H1 (cell line): Measurements from ENCODE around the gene THAP4. TPM values are rescaled to one million over a fixed set of nuclear protein-coding genes. Genes with fewer than 3 reads are reported as not detected.

Experiments used
- CTCF ChIA-PET: fragments of 300-600 bp; sonication (Branson Sonifier 250); formaldehyde crosslinking; loops from one replicate; lab custom pipeline; 2021; ENCODE audit not compliant: partially characterized antibody; lab: Charles Lee
- POLR2A ChIA-PET: fragments of 300-600 bp; sonication (Branson Sonifier 250); formaldehyde crosslinking; loops from one replicate; lab custom pipeline; 2021; ENCODE audit warnings: inconsistent platforms; ENCODE audit not compliant: partially characterized antibody; lab: Charles Lee
- DNase-seq, 2 experiments: peaks; one replicate each; pipeline versions ENCODE4 v3.0.0 to v3.0.0-alpha.2; 2010 to 2022; ENCODE audit warnings: low spot score in 2 of 2, low read depth in 1 of 2, mixed read lengths in 1 of 2
- FAIRE-seq: peaks from 2 replicates; lab custom pipeline; 2011; peaks lifted over from hg19 to GRCh38; lab: Jason Lieb, UNC
- H2AFZ ChIP-seq: 2 replicates; pipeline ENCODE4 v1.8.1; 2012; ENCODE audit warnings: low read length, inconsistent platforms
- H2AK5ac ChIP-seq: 2 replicates; pipeline ENCODE4 v1.6.1; 2013; ENCODE audit warnings: low read depth, low read length
- H2BK120ac ChIP-seq: replicated peaks from 2 replicates; pipeline ENCODE3; 2013; ENCODE audit warnings: low read depth, low read length, inconsistent platforms
- H2BK12ac ChIP-seq: 2 replicates; pipeline ENCODE4 v1.6.1; 2013; ENCODE audit warnings: low read depth, low read length
- H2BK15ac ChIP-seq: 2 replicates; pipeline ENCODE4 v1.6.1; 2013; ENCODE audit warnings: low read length
- H2BK20ac ChIP-seq: 2 replicates; pipeline ENCODE4 v1.6.1; 2013; ENCODE audit warnings: low read length
- H2BK5ac ChIP-seq: 2 replicates; pipeline ENCODE4 v1.6.1; 2013; ENCODE audit warnings: low read depth, low read length
- H3K14ac ChIP-seq: 2 replicates; pipeline ENCODE4 v1.6.1; 2013; ENCODE audit warnings: inconsistent platforms; ENCODE audit not compliant: insufficient read length
- H3K18ac ChIP-seq: 2 replicates; pipeline ENCODE4 v1.6.1; 2013; ENCODE audit warnings: low read length; ENCODE audit errors: extremely low read depth
- H3K23ac ChIP-seq: 2 replicates; pipeline ENCODE4 v1.6.1; 2013; ENCODE audit warnings: inconsistent platforms; ENCODE audit not compliant: insufficient read length
- H3K23me2 ChIP-seq: 2 replicates; pipeline ENCODE4 v1.6.1; 2013; ENCODE audit warnings: low read depth, low read length
- H3K27ac ChIP-seq: 2 replicates; pipeline ENCODE4 v1.6.1; 2011; ENCODE audit warnings: low read depth, low read length, inconsistent platforms
- H3K27me3 ChIP-seq, 4 experiments: replicated peaks in 1 of 4; 1 replicate in 1 of 4; 2 replicates in 3 of 4; pipeline versions ENCODE4 v1.6.1 to v1.8.1; 2011 to 2013; ENCODE audit warnings: low read length in 3 of 4, mild to moderate bottlenecking in 3 of 4, inconsistent platforms in 2 of 4, mixed read lengths in 2 of 4, moderate library complexity in 1 of 4; ENCODE audit not compliant: control insufficient read depth in 3 of 4, insufficient read depth in 3 of 4; ENCODE audit errors: extremely low read depth in 1 of 4
- H3K36me3 ChIP-seq, 4 experiments: 2 replicates each; pipeline versions ENCODE4 v1.6.1 to v1.8.1; 2011 to 2013; ENCODE audit warnings: mild to moderate bottlenecking in 4 of 4, low read length in 3 of 4, moderate library complexity in 2 of 4, control low read depth in 1 of 4, inconsistent platforms in 1 of 4; ENCODE audit not compliant: insufficient read depth in 4 of 4, control insufficient read depth in 2 of 4
- H3K4ac ChIP-seq: replicated peaks from 2 replicates; pipeline ENCODE3; 2013; ENCODE audit warnings: low read length, low read depth, mixed read lengths, inconsistent platforms; ENCODE audit not compliant: insufficient read length
- H3K4me1 ChIP-seq, 4 experiments: replicated peaks in 1 of 4; 1 replicate in 1 of 4; 2 replicates in 3 of 4; pipeline versions ENCODE4 v1.6.1 to v1.8.1; 2011 to 2013; ENCODE audit warnings: low read length in 3 of 4, inconsistent platforms in 2 of 4, mixed read lengths in 1 of 4; ENCODE audit not compliant: insufficient read depth in 4 of 4, control insufficient read depth in 3 of 4
- H3K4me2 ChIP-seq, 2 experiments: 2 replicates each; pipeline versions ENCODE4 v1.6.1 to v1.8.1; 2011 to 2013; ENCODE audit warnings: low read depth in 2 of 2, low read length in 2 of 2, control low read depth in 1 of 2, inconsistent platforms in 1 of 2, mild to moderate bottlenecking in 1 of 2; ENCODE audit not compliant: insufficient read depth in 1 of 2
- H3K4me3 ChIP-seq, 4 experiments: fragments of 200-600, 300-600 bp in 1 of 4; sonication (generic), shearing (Covaris generic), sonication (Bioruptor Twin) in 1 of 4; 2 replicates each; pipeline versions ENCODE4 v1.5.1 to v1.8.1; 2011 to 2016; ENCODE audit warnings: low read length in 4 of 4, low read depth in 3 of 4, control low read depth in 2 of 4, inconsistent platforms in 2 of 4, mild to moderate bottlenecking in 2 of 4, mixed read lengths in 1 of 4, moderate library complexity in 1 of 4; ENCODE audit not compliant: insufficient read depth in 2 of 4; ENCODE audit errors: extremely low read depth in 1 of 4
- H3K56ac ChIP-seq: replicated peaks from 2 replicates; pipeline ENCODE3; 2013; ENCODE audit warnings: low read depth, mild to moderate bottlenecking, mixed read lengths, low read length, inconsistent platforms; ENCODE audit not compliant: insufficient read length
- H3K79me1 ChIP-seq: 2 replicates; pipeline ENCODE4 v1.6.1; 2013; ENCODE audit warnings: low read depth, low read length, control low read depth
- H3K79me2 ChIP-seq, 2 experiments: 2 replicates each; pipeline versions ENCODE4 v1.6.1 to v1.8.1; 2012 to 2013; ENCODE audit warnings: low read length in 2 of 2, mild to moderate bottlenecking in 2 of 2, inconsistent platforms in 1 of 2; ENCODE audit not compliant: insufficient read depth in 2 of 2, control insufficient read depth in 1 of 2
- H3K9ac ChIP-seq, 4 experiments: replicated peaks in 1 of 4; 1 replicate in 1 of 4; 2 replicates in 3 of 4; pipeline versions ENCODE4 v1.6.1 to v1.8.1; 2011 to 2013; ENCODE audit warnings: low read depth in 3 of 4, low read length in 3 of 4, control low read depth in 2 of 4, mild to moderate bottlenecking in 2 of 4, moderate library complexity in 2 of 4, inconsistent platforms in 1 of 4; ENCODE audit errors: extremely low read depth in 1 of 4
- H3K9me3 ChIP-seq, 2 experiments: 2 replicates each; pipeline versions ENCODE4 v1.6.1 to v1.8.1; 2012 to 2013; ENCODE audit warnings: mild to moderate bottlenecking in 2 of 2, moderate library complexity in 2 of 2, control low read depth in 1 of 2, inconsistent platforms in 1 of 2, low read depth in 1 of 2, low read length in 1 of 2, mixed read lengths in 1 of 2; ENCODE audit not compliant: insufficient read depth in 2 of 2
- H4K20me1 ChIP-seq, 2 experiments: replicated peaks in 1 of 2; 2 replicates each; pipeline versions ENCODE3 to v1.8.1; 2011 to 2013; ENCODE audit warnings: inconsistent platforms in 2 of 2, low read length in 2 of 2, mild to moderate bottlenecking in 1 of 2; ENCODE audit not compliant: insufficient read depth in 2 of 2, control insufficient read depth in 1 of 2
- H4K5ac ChIP-seq: 2 replicates; pipeline ENCODE4 v1.6.1; 2013; ENCODE audit warnings: low read length, low read depth, mixed read lengths, inconsistent platforms; ENCODE audit not compliant: insufficient read length
- H4K8ac ChIP-seq: 2 replicates; pipeline ENCODE4 v1.8.0; 2013; ENCODE audit warnings: mild to moderate bottlenecking, moderate library complexity, low read length, inconsistent platforms; ENCODE audit not compliant: insufficient read depth; ENCODE audit errors: extremely low read depth
- H4K91ac ChIP-seq: replicated peaks from 2 replicates; pipeline ENCODE3; 2013; ENCODE audit warnings: low read length, mixed read lengths, inconsistent platforms; ENCODE audit not compliant: insufficient read length
- CREB1 ChIP-seq: IDR thresholded peaks from 2 replicates; pipeline ENCODE4 v1.6.1; 2012; ENCODE audit warnings: inconsistent platforms
- GABPA ChIP-seq: IDR thresholded peaks from 2 replicates; pipeline ENCODE4 v1.6.1; 2011; ENCODE audit warnings: mild to moderate bottlenecking, low read length, moderate library complexity, borderline replicate concordance; ENCODE audit not compliant: insufficient read depth
- KDM5A ChIP-seq: fragments of 200-600 bp; IDR thresholded peaks from 2 replicates; pipeline ENCODE4 v1.7.1; 2012; ENCODE audit warnings: mild to moderate bottlenecking, low read length, inconsistent platforms, mixed read lengths
- POLR2AphosphoS5 ChIP-seq: IDR thresholded peaks from 2 replicates; pipeline ENCODE4 v1.6.1; 2011; ENCODE audit warnings: low read depth, low read length
- RFX5 ChIP-seq: IDR thresholded peaks from 2 replicates; pipeline ENCODE4 v1.6.1; 2011; ENCODE audit warnings: low read depth, low read length, improper control_type of control experiment, borderline replicate concordance
- SP4 ChIP-seq: IDR thresholded peaks from 2 replicates; pipeline ENCODE4 v1.6.1; 2012; ENCODE audit warnings: low read length, inconsistent platforms
- TEAD4 ChIP-seq: IDR thresholded peaks from 2 replicates; pipeline ENCODE4 v1.6.1; 2012; ENCODE audit warnings: low read depth, low read length, inconsistent platforms, mixed read lengths
- WGBS, 2 experiments: shearing (Covaris generic) in 1 of 2; methylation state at CpG; one replicate each; pipeline versions ENCODE4 v1.1.6 to v1.1.7; 2013 to 2015; ENCODE audit warnings: low lambda C conversion rate in 2 of 2, mixed read lengths in 2 of 2, inconsistent platforms in 1 of 2, low coverage in 1 of 2, missing lambda C conversion rate in 1 of 2; ENCODE audit not compliant: insufficient replicate concordance in 2 of 2, insufficient coverage in 1 of 2, insufficient read length in 1 of 2; ENCODE audit errors: extremely low coverage in 1 of 2, missing lambda C conversion rate in 1 of 2; 5-methylcytosine and 5-hydroxymethylcytosine counted together
- polyA plus RNA-seq, 7 experiments: library from polyadenylated mRNA; depleted of rRNA in 3 of 7; stranded (reverse) in 5 of 7; unstranded in 2 of 7; fragments of >200 nt in 5 of 7; fragments of 200-250 nt in 2 of 7; gene quantifications; 1 replicate in 5 of 7; 2 replicates in 1 of 7; 4 replicates in 1 of 7; pipeline versions ENCODE4 v1.2.1 to v1.2.3, GENCODE V29; 2011 to 2013; ENCODE audit warnings: missing spikeins in 2 of 7, mixed read lengths in 2 of 7
- total RNA-seq: library from RNA; stranded (reverse); fragmentation: NEBNext Ultra II Directional; extraction: Animal tissue kit (Norgen Biotek cat#: 25700); gene quantifications from 2 replicates; pipeline ENCODE4 v1.2.1, GENCODE V29; 2021
- TF ChIP-seq, protein P1 (sequence below), 3 experiments: IDR thresholded peaks; 1 replicate in 2 of 3; 2 replicates in 1 of 3; pipeline versions ENCODE4 v1.5.1 to v1.6.1; 2011; ENCODE audit warnings: low read length in 3 of 3, mild to moderate bottlenecking in 3 of 3, inconsistent platforms in 2 of 3, low read depth in 1 of 3, moderate library complexity in 1 of 3; ENCODE audit not compliant: insufficient read depth in 1 of 3; ENCODE audit errors: control extremely low read depth in 1 of 3
- TF ChIP-seq, protein P2 (sequence below): IDR thresholded peaks from 2 replicates; pipeline ENCODE4 v1.6.1; 2011; ENCODE audit warnings: low read depth, mild to moderate bottlenecking, low read length; ENCODE audit not compliant: insufficient read depth
- TF ChIP-seq, protein P3 (sequence below): IDR thresholded peaks from 2 replicates; pipeline ENCODE4 v1.6.1; 2012; ENCODE audit warnings: inconsistent platforms

Gene THAP4
- total and polyA plus RNA-seq, 2 of the 8 experiments (the other 6 are each of a cell fraction or from before 2014, with no cell fraction given): 78.9 to 83.6 TPM

- H3K4me2 ChIP-seq: no peak overlapping the region
- no peak overlapping the region for H2BK12ac ChIP-seq
- 0 out of 4 replicates have a peak, but pooled peaks cover 0 to 4% of the 10 kb centered on the region in 2 experiments for H3K9me3 ChIP-seq
- 64% methylated on average over 3 of the region's 3 CpGs; no CpG with 5 or more reads in 1 of the 2 experiments for WGBS, 2 experiments
- H3K23me2 ChIP-seq: peaks cover 8% of the 10 kb centered on the region; the same call in 1 of the 2 replicates
- H3K36me3 ChIP-seq: no peaks in the 10 kb centered on the region
- no peak for DNase-seq
- no peak overlapping the region for H3K4me3 ChIP-seq
- H3K14ac ChIP-seq: no peak overlapping the region
- peak overlapping the region; percentile 25 for H4K91ac ChIP-seq
- no peaks in the 10 kb centered on the region; the same call in 1 of the 2 replicates for H3K79me1 ChIP-seq
- no peak overlapping the region for H4K8ac ChIP-seq
- H4K5ac ChIP-seq: no peak overlapping the region
- ChIA-PET POLR2A (interaction anchor here (0.7 to 1.2 kb wide), 4 partner anchors 9 to 290 kb away, joined by 3 to 4 read pairs (median 3); no protein-coding TSS in a partner anchor), CTCF (interaction anchor here (1.2 to 2.2 kb wide), 5 partner anchors 8 to 35 kb away, joined by 3 to 9 read pairs (median 4); no protein-coding TSS in a partner anchor)
- H3K23ac ChIP-seq: no peak overlapping the region
- FAIRE-seq: no peak
- H2BK20ac ChIP-seq: 0 out of 2 replicates have a peak overlapping the region, but pooled peaks have one; percentile 43
- peak overlapping the region; percentile 57 for H3K4ac ChIP-seq
- no peak overlapping the region for H3K56ac ChIP-seq
- peak overlapping the region; percentile 56; the same call in 1 of the 2 replicates for H2BK5ac ChIP-seq
- no peak overlapping the region for H3K9ac ChIP-seq
- H3K27ac ChIP-seq: no peak overlapping the region
- H3K27me3 ChIP-seq: peaks cover 0 to 2% (median 0%) of the 10 kb centered on the region in 4 experiments; a peak in 2 of 7 replicates
- no peaks in the 10 kb centered on the region for H3K79me2 ChIP-seq
- no peak overlapping the region for H2AK5ac ChIP-seq
- peaks cover 0 to 8% (median 3%) of the 10 kb centered on the region in 4 experiments; a peak in 4 of 7 replicates for H3K4me1 ChIP-seq
- no peak overlapping the region for H2AFZ ChIP-seq
- H2BK15ac ChIP-seq: no peak overlapping the region
- H4K20me1 ChIP-seq: peaks cover 2% of the 10 kb centered on the region in 2 experiments
- peak overlapping the region; percentile 56; the same call in 1 of the 2 replicates for H3K18ac ChIP-seq
- no peak overlapping the region for H2BK120ac ChIP-seq
- no peak for TF ChIP-seq CREB1
- TF ChIP-seq RFX5: no peak
- TF ChIP-seq, protein P1, sequence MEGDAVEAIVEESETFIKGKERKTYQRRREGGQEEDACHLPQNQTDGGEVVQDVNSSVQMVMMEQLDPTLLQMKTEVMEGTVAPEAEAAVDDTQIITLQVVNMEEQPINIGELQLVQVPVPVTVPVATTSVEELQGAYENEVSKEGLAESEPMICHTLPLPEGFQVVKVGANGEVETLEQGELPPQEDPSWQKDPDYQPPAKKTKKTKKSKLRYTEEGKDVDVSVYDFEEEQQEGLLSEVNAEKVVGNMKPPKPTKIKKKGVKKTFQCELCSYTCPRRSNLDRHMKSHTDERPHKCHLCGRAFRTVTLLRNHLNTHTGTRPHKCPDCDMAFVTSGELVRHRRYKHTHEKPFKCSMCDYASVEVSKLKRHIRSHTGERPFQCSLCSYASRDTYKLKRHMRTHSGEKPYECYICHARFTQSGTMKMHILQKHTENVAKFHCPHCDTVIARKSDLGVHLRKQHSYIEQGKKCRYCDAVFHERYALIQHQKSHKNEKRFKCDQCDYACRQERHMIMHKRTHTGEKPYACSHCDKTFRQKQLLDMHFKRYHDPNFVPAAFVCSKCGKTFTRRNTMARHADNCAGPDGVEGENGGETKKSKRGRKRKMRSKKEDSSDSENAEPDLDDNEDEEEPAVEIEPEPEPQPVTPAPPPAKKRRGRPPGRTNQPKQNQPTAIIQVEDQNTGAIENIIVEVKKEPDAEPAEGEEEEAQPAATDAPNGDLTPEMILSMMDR (IDR thresholded peaks at IDR 0.05; ENCODE audit: control extremely low read depth in 1 of 3, insufficient read depth in 1 of 3, low read depth in 1 of 3, low read length in 3 of 3): no peak
- no peak for TF ChIP-seq KDM5A
- TF ChIP-seq SP4: no peak
- TF ChIP-seq TEAD4: no peak
- TF ChIP-seq, protein P2, sequence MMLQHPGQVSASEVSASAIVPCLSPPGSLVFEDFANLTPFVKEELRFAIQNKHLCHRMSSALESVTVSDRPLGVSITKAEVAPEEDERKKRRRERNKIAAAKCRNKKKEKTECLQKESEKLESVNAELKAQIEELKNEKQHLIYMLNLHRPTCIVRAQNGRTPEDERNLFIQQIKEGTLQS: no peak
- TF ChIP-seq, protein P3, sequence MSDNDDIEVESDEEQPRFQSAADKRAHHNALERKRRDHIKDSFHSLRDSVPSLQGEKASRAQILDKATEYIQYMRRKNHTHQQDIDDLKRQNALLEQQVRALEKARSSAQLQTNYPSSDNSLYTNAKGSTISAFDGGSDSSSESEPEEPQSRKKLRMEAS: no peak
- no peak for TF ChIP-seq GABPA
- no peak for TF ChIP-seq POLR2AphosphoS5
These were observed 81.2 kb downstream of the THAP4 start for GRCh38 chr2:241555711-241556110.
